HG03097 (cell line): Measurements from ENCODE around the gene CLIC4.
"Not testable (repeated sequence)": the region's sequence is repeated elsewhere in the genome, so short reads cannot be mapped to it uniquely, and the experiment has no call there.

Experiments
- ATAC-seq: cut with Tn5 transposase; IDR thresholded peaks from one replicate; pipeline ENCODE4 v1.9.1; 2021; ENCODE audit not compliant: unreplicated experiment, low FRiP score

Gene CLIC4

DNA sequence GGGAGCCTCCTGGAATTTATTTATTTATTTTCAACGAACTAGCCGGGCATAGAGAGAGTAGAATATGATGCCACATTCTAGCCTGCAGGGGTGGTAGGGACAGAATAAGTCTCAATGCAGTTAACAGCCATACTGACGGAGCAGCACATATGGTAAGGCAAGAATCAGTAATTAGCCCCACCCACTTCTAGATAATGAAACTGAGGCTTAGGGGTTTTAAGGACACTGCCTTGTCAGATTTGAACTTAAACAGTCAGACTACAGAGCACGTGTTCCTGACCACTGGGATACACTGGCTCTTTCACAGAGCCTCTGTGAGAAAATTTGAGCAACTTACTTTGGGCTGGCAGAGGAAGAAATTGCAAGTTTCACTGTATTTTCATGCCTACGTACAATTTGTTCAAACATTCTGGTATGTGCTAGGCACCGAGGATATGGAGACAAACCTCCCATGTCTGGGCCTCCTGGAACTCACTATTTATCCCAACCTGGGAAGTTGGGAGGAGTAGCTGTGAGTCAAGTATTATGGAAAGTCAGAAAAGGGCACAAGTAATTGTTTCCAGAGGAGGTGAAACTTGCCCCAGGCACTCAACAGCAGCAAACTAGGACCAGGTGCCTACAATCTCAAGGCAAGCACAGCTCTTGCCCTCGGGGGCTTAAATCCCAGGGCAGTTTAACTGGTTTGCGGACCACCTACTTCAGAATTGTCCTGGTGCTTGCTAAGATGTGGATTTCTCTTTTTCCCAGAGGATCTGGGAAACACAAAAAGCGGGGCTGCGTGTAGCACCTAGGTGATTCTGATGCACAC lies 1.6 kb upstream of the CLIC4 start:
- ATAC-seq, result no peak

DNA sequence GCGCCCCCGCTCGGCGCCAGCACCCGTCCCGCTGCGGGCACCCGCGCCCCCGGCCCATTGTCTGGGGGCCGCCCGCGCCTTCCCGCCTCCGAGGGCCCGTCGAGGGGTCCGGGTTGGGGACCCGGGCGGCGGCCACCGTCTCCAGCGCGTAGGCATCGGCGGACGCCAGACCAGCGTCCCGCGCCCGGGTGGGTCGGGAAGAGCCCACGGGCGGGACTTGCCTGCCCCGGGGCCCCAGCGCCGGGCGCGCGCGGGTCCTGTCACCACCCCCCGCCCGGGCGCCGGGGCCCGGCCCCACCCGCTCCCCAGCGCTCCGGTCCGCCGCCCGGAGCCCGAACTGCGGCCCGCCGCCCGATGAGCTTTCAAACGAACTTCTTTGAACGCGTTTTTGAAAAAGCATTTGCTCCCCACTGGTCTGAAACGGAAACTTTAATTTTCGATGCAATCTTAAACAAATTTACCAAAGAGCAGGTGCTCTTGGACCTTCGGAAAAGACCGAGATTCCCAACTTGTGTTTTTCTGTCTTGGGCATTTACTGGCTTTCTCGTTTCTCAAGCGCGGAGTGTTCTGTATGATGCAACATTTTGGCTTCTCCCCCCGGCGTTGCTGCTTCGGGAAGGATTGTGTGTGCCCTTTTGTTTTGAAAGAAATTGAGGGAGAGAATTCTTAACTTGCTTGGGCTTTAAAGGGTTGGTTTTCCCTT lies 615 bp downstream of the CLIC4 start:
- ATAC-seq, result no peak

DNA sequence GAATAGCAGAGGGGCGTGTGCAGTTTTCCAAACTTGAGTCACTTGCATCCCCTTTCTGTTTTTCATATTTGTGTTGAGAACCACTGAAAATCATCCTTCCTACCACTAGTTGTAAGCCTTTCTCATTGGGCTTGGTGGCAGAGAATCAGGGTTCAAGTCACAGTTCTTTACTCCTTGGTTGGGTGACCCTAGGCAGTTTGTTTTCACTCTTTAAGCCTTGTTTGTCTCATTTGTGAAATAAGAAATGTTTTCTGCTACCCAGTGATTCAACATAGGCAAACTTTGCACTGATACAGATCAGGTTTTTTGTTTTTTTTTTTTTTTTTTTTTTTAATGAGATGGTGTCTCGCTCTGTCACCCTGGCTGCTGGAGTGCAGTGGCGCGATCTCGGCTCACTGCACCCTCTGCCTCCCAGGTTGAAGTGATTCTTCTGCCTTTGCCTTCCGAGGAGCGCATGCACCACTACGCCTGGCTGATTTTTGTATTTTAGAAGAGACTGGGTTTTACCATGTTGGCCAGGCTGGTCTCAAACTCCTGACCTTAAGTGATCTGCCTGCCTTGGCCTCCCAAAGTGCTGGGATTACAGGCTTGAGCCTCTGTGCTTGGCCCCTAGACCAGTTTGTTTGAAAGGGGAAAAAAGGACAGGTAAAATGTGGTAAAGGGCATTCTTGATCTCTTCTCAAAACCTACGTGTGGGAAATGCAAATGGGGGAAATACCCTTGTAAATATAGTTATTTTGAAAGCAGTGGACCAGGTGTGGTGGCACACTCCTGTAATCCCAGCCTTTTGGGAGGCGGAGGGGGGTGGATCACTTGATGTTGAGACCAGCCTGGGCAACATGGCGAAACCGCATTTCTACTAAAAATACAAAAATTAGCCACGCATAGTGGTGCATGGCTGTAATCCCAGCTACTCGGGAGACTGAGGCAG lies 3.2 kb downstream of the CLIC4 start:
- ATAC-seq, result no peak

DNA sequence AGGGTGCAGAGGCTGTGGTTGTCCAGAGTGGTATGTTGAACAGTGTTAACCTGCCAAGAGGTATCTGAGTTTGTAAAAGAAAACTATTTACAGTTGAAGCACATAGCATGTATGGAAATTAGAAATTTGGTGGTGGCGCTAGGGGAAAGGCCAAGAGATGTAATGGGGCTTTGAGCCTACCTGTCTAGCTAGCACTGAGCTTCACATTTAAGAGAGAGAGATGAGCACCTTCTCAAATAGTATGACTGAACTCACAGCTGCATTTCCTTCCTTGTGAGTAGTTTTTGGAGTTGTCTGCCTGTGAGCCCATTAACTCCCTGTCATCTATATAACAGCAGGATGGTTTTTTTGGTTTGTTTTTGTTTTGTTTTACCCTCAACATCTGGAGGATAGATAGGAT lies 4.0 kb downstream of the CLIC4 start:
- no peak for ATAC-seq

DNA sequence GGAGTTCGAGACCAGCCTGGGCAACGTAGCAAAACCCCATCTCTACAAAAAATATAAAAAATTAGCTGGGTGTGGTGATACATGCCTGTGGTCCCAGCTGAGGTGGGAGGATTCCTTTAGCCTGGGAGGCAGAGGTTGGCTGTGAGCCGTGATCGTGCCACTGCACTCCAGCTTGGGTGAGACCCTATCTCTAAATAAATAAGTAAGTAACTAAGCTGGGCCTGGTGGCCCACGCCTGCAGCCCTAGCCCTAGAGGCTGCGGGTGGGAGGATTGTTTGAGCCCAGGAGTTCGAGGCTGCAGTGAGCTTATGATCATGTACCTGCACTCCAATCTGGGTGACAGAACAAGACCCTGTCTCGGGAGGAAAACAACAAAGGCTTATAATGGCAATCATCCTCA lies 4.6 kb downstream of the CLIC4 start:
- ATAC-seq, result no peak

DNA sequence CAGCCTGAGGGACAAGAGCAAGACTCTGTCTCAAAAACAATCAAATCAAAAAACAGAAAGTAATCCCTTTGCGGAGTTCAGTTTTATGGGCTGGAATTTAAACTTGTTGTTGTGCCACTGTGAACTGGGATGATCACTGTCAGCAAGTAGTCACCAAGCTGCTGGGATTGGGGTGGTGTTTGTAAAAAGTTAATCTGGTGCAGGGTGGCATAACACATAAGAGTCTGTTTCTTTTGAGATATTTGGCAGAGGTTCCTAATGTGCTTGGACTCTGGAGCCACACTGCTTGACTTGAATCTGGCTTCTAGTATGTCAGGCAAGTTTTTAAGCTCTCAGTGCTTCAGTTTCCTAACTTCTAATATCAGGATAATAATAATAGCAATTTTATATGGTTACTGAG lies 6.6 kb downstream of the CLIC4 start:
- no peak for ATAC-seq

DNA sequence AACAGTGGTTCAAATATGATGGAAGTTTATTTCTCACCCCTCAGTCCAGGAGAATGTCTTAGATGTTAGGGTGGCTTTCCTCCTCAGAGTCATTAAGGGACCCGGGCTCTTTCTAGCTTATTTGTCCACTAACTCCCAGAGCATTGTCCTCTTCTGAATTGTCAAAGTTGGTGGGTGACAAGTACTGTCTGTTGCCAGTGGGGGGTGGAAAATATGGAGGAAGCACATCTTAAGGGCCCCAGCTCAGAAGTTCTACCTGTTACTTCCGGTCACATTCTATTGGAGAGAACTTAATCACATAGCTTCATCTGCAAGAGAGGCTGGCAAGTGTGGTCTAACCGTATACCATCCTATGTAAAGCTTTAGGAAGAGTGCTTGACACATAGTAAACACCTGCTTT lies 7.1 kb downstream of the CLIC4 start:
- ATAC-seq, result no peak

DNA sequence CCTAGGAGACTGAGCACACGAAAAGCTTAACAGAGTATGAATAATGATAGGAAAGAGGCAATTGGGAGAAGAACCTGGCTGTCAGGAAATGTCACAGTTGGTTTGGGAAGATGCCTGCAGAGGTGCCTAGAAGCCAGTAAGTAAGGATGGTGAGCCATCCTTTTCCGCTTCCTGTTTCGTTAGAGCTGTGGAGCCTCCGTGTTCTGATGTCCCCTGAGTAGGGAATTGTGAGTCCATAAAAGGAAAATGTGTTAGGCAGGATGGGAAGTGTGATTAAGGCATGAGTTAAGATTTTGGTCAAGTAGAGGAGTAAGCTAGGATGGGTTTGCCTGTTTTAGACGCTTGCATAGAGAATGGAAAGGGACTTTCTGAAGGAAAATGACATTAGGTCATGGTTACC lies 9.0 kb downstream of the CLIC4 start:
- ATAC-seq, result no peak

DNA sequence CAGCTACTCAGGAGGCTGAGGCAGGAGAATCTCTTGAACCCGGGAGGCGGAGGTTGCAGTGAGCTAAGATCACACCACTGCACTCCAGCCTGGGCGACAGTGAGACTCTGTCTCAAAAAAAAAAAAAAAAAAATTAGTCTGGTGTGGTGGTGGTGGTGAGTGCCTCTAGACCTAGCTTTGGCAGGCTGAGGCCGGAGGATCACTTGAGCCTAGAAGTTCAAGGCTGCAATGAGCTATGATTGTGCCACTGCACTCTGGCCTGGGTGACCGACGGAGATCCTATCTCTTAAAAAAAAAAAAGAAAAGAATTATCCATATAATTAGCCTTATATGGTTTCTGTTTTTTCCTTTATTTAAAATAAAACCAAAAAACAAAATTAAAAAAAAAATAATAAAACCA lies 10.1 kb downstream of the CLIC4 start:
- not testable (repeated sequence) for ATAC-seq

DNA sequence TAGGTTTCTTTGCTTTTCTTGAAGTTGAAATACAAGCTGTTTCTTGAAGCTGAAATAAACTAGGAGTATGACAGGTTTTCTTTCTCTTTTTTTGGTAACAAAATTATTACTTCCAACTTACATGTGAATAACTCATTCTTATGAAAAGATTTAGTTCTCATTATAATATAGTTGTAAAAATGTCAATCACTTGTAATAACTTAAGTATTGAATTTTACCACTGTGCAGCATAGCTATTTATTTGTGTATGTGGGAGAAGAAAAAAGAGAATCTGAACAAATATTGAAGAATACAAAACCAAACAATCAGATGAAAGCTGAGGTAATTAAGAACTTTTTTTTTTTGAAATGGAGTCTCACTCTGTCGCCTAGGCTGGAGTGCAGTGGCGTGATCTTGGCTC lies 11.1 kb downstream of the CLIC4 start:
- ATAC-seq, result no peak

DNA sequence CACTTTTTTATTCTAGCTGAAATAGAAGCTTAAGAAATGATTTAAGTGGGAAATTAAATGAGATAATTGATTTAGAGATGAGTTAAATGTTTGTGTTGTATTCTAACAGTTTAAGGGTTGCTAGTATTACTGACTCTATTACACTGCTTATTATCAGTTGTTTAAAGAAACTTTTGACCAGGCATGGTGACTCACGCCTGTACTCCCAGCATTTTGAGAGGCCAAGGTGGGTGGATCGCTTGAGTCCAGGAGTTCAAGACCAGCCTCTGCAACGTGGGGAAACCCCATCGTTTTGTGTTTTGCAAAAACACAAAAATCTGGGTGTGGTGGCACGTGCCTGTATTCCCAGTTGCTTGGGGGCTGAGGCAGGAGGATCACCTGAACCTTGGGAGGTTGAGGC lies 14.2 kb downstream of the CLIC4 start:
- ATAC-seq, result no peak

DNA sequence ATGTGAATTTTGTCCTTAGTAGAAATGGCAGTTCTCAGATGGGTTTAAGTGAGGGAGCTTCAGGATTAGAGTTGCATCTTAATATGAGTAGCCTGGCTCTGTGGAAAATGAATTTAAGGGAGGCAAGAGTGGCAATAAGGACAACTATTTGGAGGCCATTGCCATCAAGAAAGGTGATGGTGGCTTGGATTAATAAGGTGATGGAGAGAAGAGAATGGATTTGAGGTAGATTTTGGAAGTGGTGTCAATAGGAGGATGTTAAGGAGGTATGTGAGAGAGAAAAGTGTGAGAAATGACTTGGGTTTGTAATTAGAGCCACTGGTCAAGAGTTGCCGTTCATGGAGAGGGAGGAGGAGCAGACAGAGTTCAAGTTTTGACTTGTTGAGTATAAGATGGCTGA lies 16.3 kb downstream of the CLIC4 start:
- no peak for ATAC-seq

DNA sequence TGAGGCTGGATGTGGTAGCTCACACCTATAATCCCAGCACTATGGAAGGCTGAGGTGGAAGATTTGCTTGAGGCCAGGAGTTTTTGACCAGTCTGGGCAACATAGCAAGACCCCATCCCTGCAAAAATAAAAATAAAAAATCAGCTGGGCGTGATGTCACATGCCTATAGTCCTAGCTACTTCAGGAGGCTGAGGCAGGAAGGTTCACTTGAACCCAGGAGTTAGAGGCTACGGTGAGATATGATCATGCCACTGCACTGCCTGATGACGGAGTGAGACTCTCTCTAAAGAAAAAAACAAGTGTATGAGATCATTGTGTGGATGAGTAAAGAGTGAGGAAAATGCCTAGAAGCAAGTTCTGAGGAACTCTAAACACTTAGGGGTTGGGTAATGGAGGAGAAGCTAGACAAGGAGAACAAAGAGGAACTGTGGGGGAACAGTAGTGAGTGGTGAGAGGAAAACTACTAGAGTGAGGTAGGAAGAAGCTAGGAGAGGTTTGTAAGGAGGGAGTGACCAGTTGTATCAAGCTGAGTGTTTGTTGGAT lies 17.0 kb downstream of the CLIC4 start:
- ATAC-seq, result no peak

DNA sequence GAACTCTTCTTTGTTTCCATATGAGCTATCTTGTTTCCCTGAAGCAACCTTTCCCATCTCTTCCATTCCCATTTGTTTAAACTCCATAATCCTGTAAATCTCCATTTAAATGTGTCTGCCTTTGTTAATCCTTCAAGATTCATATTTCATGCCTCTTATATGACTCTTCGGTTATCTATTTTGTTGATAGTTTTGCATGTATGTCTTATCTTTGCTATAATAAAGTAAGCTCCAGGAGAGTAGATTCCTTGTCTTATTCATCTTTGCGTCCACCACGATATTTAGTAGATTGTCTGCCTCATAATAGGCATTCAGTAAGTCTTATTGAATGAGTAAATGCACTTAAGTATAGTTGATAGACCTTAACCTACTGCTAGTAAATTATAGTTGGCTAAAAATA lies 18.4 kb downstream of the CLIC4 start:
- no peak for ATAC-seq

DNA sequence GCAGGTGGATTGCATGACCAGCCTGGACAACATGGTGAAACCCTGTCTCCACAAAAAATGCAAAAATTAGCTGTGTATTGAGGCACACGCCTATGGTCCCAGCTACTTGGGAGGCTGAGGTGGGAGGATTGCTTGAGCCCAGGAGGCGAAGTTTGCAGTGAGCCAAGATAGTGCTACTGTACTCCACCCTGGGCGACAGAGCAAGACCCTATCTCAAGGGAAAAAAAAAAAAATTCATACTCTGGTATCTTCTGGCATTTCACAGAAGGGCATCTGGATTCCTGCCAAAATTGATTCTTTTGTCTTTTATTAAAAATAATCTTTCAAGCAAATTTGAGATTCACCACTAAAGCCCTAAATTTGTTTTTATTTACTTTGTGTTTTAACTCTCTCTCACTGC lies 19.2 kb downstream of the CLIC4 start:
- no peak for ATAC-seq

DNA sequence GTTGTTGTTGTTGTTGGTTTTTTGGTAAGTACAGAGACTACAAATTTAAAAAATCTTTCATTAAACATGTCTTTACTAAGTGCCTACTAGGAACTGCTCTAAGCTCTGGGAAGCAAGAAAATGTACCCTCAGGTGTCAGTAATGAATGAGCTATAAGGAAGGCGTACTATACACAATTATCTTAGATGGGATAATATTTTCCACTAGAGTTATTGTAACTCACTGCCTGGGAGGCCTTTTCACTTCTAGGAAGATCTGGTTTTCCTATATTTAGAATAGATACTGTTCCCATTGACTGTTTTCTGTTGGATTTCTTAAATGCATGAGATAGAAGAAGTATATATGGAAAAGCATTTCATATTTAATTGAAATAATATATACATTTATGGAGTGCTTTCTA lies 19.6 kb downstream of the CLIC4 start:
- ATAC-seq, result no peak

DNA sequence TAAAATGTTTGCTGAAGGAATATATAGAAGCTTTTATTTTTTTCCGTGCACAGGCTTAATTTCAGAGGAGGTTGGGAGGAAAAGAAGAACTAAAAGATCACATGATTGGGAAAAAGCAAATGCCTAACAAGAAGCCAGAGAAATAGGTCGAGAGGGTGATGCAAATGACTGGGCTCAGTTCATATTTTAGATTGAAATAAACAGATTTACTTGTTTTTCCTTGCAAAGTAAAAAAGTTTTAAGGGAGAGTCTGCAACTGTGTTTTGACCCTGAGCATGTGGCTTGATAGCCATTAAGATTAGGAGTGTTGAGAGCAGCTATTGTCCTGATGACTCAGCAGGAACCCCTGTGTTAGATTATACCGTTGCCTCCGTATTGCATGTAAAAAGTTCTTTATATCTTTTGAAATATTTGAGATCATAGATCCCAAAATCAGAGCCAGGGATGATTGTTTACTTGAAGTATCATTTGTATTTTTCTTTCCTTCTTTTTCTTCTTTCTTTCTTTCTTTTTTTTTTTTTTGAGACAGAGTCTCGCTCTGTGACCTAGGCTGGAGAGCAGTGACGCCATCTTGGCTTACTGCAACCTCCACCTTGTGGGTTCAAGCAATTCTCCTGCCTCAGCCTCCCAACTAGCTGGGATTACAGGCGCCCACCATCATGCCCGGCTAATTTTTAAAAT lies 20.2 kb downstream of the CLIC4 start:
- ATAC-seq, result no peak

DNA sequence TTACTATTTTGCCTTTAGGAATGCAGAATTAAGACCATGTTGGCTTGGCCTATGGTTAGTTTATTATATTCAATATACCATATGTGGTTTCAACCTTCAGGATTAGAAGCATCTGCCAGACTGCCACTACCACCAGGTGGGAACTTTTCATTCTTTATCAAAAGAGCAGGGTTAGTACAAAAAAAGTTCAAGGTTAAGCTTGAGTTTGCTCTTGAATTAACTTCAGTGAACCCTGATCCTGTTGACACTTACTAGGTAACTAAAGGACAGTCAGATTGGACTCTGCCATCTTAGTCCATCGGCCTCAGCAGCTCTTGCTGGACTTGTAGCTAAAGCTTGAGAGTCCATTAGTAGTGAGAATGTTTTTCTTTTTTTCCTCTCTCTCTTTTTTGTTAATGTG lies 22.1 kb downstream of the CLIC4 start:
- ATAC-seq, result no peak

DNA sequence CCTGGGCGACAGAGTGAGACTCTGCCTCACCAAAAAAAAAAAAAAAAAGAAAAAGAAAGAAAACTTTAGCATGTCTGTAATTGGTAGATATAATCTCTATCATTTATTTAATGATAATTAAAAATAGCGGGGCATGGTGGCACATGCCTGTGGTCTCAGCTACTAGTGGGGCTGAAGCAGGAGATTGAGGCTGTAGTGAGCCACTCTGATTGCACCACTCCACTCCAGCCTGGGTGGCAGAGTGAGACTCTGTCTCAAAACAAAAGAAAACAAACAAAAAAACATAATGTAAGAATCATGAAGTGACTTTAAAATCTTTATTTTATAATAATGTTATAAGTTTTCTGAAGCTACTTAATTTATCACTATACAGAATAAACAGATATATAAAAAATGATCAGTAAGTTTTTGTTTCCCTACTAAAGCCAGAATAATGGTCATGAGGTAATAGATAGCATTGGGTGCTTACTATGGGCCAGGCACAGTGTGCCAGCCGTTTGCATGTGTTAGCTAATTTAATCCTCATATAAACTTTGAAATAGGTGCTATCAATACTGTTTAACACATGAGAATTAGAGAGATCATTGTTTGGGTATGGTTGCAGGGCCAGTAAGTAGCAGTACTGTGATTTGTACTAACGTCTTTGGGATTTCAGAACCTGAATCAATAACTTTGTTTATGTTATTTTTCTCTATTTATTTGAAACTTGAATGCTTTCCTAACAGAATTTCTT lies 23.8 kb downstream of the CLIC4 start:
- ATAC-seq, result no peak
